Adipose tissue (tissue), 3 donors: ENCODE measurements around the gene ZSWIM5. TPM values are rescaled to one million over a fixed set of nuclear protein-coding genes. Genes with fewer than 3 reads are reported as not detected.
"Not testable (repeated sequence)": the region's sequence is repeated elsewhere in the genome, so short reads cannot be mapped to it uniquely, and the experiment has no call there.

Experiments
- H3K27ac ChIP-seq: one replicate; pipeline ENCODE4 v1.5.1; 2013; ENCODE audit warnings: low read depth, low read length
- WGBS, 3 donors: extraction: QIAGEN DNeasy Blood & Tissue Kit; methylation state at CpG; one replicate each; pipeline ENCODE4 v1.1.7; 2013; 5-methylcytosine and 5-hydroxymethylcytosine counted together
- polyA plus RNA-seq, 3 donors: library from polyadenylated mRNA; stranded (reverse); fragments of 200-250 nt; gene quantifications; one replicate each; pipeline ENCODE4 v1.2.3, GENCODE V29; 2013
- donor health status: healthy with polysubstance abuse.
- donor health status: Bipolar disorder and iron deficiency.
- donor health status: healthy.

ZSWIM5 gene
- polyA plus RNA-seq, 3 donors: 0.45 to 1.5 (median 0.51) TPM

DNA sequence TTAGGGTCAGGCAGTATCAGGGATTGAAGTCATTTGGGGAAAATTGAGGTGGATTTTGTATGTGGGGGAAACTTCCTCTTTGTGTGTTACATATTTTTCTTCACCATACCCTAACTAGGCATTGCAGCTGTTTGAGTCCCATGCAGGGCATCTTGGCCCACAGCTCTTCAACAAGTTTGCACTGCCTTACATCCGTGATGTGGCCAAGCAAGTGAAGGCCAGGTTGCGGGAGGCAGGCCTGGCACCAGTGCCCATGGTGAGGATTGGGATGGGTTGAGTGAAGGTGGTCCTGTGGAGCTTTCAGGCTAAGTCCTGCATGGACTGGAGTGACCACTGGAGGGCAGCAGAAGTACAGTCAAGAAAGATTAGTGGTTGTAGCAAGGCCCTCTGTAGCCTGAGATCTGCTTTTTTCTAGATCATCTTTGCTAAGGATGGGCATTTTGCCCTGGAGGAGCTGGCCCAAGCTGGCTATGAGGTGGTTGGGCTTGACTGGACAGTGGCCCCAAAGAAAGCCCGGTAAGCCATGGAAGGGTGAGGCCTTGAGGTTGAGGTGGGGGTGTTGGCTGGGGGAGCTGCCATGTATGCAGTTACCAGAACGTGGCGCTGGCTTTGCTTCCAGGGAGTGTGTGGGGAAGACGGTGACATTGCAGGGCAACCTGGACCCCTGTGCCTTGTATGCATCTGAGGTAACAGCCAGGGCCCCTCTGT is 191.9 kb downstream of the ZSWIM5 start:
- H3K27ac ChIP-seq: no peak overlapping the region
- WGBS, 3 donors: 28 to 34% (median 31%) methylated on average over 6 of the region's 6 CpGs

DNA sequence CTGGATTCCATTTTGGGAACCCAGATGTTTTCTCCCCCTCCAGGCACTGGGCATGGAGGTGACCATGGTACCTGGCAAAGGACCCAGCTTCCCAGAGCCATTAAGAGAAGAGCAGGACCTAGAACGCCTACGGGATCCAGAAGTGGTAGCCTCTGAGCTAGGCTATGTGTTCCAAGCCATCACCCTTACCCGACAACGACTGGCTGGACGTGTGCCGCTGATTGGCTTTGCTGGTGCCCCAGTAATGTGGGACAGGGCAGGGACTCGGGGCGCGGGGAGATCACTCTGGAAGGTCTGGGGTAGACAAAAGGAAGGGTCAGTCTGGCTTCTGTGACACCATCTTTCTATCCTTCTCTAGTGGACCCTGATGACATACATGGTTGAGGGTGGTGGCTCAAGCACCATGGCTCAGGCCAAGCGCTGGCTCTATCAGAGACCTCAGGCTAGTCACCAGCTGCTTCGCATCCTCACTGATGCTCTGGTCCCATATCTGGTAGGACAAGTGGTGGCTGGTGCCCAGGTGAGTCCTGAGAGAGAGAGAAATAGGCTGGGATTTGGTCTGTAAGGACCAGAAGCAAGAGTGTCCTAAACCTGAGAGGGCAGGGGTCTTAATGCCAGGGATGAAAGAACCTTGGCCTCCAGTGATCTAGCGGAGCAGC is 192.7 kb downstream of the ZSWIM5 start:
- no peak overlapping the region for H3K27ac ChIP-seq
- 79 to 83% (median 80%) methylated on average over 12 of the region's 12 CpGs for WGBS, 3 donors

DNA sequence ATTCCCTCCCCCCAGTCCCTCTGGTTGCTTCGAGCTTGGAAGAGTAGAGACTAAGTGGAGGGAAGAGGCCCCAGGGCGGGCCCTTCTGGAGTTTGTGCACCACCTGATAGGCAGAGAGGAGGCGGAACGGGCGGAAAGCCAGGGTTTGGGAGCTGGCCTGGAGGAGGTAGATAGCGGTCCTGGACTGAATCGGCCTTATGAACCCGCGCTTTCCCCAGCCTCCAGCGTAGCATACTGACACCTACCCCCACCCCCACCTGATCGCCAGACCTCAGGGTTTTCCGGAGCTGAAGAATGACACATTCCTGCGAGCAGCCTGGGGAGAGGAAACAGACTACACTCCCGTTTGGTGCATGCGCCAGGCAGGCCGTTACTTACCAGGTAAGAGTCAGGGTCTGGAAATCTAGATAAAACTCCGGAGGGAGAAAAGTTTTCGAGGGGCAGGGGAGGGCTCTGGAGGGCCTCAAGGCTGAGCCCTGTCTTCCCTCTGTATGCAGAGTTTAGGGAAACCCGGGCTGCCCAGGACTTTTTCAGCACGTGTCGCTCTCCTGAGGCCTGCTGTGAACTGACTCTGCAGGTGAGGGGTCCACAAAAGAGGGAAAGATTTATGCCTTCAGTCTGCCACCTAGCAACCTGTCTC is 193.6 kb downstream of the ZSWIM5 start:
- no peak overlapping the region for H3K27ac ChIP-seq
- 4 to 6% (median 4%) methylated on average over 21 of the region's 21 CpGs for WGBS, 3 donors

DNA sequence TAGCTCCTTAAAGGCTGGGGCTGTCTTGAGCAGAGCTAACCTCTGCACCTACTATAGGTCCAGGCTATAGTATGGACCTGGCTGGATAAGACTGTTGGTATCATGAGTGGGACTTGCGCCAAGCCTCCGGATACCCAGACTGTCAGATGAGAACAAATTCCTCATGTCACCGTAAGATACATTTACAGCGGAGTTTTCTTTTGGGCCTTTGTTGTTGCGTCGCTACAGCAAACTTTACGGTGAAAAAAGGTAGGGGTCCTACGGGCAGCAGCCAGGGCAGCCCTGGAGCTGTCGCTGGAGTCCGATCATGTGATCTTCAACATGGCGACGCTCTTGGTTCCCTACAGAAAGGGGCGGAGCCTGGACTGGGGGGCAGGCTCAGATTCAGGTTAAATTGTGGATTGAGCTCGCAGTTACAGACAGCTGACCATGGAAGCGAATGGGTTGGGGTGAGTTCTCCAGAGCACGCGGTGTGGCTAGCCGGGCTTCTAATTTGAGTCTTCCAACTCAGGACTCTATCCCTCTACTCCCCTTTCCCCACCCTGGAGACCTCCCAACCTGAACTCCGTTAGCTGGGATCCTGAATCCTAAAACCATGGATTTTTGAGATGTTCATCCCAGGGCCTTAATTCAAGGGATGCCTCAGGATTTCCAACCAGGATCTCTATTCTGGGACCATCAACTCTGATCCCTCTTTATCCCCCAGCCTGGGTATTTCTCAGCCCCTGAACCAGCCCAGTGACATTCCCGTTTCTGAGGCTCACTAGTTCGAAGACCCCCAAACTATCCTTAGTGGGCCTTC is 194.4 kb downstream of the ZSWIM5 start, which contains the start of gene UROD:
UROD (plus strand) TSS at position 418 of the 802 bp plus-strand sequence; CDS start at position 430, 12 bp downstream.
- 1% methylated on average over 21 of the region's 21 CpGs for WGBS, 3 donors
- peak within 1 kb of the TSS; percentile 51 for H3K27ac ChIP-seq

DNA sequence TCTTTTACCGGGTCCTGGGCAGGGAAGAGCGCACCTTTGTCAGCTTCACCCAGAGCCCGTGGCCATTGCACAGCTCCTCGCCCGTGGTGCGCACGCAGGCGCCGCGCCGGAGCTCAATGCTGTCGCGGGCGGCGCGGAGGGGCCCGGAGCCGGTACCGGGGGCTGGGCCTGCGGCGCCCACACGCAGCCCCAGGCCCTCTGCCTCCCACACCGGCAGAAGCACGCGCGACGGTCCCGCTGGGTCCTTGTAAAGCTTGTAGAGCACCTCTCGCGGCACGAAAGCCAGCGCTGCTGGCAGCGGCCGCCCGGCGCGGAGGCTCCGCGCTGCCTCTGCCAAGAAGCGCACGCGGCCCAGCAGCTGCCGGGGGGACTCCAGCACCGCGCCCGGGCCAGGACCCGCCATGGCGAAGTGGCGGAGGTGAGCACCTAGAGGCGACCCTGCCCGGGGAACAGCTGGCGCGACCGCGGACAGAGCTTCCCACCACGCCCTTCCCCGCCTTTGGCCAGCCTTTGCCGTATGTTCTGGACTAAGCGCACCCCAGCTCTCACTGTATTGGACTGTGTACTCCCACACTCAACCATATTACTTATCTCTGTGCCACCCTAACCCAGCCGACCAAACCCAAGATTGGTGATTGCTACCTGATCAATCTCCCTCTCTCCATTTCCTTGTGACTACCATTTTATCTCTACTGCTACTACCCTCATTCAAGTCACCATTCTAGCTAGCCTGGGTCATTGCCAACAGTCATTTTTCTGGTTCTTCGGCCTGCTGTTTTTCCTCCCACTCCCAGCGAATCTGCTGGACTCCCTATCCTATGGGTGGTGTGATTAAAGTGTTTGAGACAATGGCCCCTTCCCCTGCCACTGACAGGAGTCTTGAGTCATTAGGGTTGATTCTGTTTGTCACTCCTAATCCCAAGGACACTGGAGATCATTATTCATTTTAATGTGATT is 195.3 kb downstream of the ZSWIM5 start, which contains the start of gene HECTD3:
HECTD3 (minus strand) TSS at position 470 of the 957 bp plus-strand sequence; CDS start at position 403, 67 bp downstream.
- 1 to 2% (median 1%) methylated on average over 53 to 62 of the region's 62 CpGs for WGBS, 3 donors
- peak within 1 kb of the TSS; percentile 51 for H3K27ac ChIP-seq

DNA sequence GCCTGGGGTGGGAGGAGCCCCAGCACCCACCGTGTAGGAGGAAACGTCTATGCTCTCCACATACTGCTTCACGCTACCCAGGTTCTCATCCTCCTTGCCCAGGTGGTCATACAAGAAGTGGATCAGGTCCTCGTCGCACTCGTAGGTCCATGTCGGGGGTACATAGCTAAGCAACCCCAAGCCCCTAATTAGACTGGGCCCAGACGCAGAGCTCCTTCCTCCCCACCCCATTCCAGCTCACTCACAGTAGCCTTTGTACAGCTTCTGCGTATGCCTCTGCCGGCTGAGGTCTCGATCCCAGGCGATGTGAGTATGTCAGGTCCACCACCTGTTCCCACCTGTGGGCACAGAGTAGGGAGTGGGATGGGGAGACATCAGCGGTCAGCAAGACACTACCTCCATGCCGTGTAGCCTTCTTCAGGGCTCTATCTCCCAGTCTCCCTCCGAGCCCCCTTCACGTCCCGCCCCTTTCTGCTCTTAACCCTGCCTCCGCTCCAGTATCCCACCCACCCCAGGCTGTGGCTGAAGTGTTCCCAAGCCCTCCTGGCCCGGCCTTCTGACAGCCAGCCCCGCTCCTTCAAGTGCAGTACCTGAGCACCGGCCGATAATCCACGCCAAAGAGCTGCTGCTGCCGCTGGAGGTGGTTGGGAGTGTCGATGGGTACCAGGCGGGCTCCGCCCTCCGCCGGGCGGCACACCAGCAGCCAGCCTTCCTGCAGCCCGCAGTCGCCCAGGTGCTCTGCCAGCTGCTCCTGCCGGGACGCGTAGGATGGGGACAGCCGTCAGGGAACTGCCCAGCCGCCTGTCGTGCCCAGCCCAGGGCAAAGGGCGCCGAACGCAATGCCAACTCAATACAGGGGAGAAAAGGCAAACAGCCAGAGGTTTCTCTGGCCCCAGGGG is 196.2 kb downstream of the ZSWIM5 start:
- H3K27ac ChIP-seq: no peak overlapping the region
- WGBS, 3 donors: 18 to 21% (median 21%) methylated on average over 38 to 41 of the region's 41 CpGs

DNA sequence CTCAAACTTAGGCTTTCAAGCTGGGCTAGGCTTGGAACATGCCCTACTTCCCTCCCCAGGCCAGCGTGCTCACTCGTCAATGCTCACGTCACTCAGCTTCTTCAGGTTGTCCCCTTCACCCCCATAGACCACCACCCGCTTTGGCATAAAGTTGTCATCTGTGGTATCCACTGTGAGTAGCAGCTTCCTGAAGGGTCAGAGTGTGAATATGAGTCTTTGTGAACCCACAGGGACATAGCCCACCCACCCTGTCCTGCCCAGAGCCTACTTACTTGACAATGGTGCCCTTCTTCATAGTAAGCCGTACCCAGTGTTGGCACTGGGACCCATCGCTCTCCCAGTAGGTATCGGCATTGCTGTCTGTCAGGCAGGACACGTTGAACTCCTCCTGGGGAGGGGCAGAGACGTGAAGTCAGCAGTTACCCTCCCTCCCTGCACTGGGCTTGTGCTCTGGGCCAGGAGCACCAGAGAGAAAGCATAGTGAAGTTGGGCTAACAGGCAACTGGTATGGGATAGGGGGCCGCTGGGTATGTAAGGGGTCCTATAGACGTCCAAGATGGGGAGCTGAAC is 197.0 kb downstream of the ZSWIM5 start:
- 86 to 94% (median 91%) methylated on average over 11 of the region's 11 CpGs for WGBS, 3 donors
- no peak overlapping the region for H3K27ac ChIP-seq

DNA sequence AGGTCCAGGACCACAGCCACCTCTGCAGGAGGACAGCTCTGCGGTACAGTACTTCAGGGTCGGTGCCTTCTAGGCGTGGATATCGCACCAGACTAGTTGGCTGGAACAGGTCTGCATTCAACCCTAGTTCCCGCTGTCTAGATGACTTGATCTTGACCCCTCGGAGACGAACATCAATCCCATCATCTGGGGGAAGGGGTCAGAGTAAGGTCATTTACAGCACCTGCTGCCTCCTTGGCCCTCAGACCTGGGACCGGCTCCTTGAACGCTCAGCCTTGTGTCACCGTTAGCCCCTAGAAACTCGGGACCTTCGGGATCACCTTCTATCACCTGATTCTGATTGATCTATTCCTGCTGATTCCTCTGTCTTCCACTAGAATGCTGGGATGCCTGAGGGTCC is 197.9 kb downstream of the ZSWIM5 start:
- WGBS, 3 donors: 91 to 94% (median 92%) methylated on average over 12 of the region's 12 CpGs

DNA sequence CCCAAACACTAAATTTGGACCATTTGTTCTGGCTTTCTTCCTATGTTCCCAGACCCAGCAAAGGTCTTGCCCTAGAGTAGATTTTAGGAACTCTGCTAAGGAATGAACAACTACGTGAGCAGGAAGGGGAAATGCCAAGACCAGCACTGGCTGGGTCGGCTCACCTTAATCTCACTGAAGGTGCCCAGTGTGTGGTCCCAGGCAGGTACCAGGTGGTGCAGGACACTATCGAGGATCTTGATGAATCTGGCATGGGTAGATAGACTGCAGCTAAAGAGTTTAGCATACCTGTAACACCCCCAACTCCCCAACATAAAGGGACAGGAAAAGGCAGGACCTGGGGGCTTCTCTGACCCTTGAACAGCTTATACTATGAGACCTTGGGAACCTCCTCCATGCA is 198.3 kb downstream of the ZSWIM5 start:
- H3K27ac ChIP-seq: no peak overlapping the region
- 87 to 92% (median 88%) methylated on average over 3 of the region's 3 CpGs for WGBS, 3 donors

More for the DNA sequence above, 197.9 kb downstream of the ZSWIM5 start:
- no peak overlapping the region for H3K27ac ChIP-seq

DNA sequence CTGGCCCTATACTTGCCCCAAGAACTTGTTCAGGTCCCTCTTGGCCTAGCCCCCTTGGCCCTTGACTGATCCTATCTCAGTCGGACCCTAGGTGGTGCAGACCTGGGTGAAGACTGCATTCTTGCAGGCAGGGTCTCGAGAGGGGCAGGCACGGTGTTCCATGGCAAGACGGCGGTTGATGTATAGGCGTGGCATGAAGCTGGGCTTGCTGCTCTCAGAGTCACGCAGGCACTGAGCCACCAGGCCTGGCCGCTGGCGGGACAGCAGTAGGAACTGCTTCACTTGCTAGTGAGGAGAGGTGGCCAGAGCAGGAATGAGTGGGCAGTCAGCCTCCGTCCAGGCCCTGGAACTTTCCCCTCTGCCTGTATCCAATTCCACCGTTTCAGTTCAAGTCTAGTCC is 199.1 kb downstream of the ZSWIM5 start:
- no peak overlapping the region for H3K27ac ChIP-seq
- whole genome bisulfite sequencing, 3 donors: 83 to 88% (median 84%) methylated on average over 11 of the region's 11 CpGs

DNA sequence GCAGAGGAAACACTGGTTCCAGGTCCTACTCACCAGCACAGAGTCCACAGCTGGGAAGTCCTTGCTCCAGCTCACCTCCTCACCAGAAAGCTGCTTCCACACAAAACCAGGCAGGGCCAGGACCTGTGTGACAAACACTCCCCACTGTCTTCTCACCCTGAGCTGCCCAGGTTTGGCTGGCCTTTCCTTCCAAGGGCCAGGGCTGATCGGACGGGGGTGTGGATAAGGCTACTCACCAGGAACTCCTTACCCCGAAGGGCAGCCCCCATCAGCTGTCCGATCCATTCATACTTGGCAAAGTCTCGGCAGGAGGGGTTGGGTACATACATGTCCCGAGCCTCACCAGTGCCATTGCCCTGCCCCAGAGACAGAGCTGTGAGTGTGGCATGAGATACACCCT is 200.6 kb downstream of the ZSWIM5 start:
- H3K27ac ChIP-seq: no peak overlapping the region
- 80 to 92% (median 84%) methylated on average over 6 of the region's 6 CpGs for WGBS, 3 donors

DNA sequence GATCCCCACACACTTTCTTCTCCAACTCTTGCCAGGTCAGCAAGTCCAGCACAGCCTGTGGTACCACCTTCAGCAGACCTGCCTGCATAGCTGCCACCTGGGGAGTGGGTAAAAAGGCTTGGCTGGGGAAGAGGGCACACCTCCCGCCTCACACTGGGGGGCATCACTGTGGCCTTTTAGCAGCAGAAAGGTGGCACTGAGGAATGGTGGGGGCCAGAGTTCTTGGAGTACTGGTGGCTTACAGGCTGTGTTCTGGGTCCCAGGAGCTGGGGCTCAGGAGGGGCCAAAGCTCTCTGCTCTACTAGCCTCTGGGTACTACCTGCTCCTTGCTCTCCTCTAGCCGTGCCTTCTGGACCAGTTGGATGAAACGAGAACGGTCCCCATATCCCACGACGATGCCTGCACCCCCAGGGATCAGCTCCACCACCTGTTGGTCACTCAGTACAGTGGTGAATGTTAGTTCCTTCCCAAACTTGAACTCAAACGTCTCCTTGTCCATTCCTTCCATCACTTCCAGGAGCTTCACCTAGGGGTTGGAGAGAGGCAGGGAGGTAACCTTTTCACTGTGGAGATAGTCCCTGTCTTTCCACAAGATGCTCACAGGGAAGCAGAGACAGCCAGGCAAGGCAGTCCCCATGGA is 202.0 kb downstream of the ZSWIM5 start:
- WGBS, 3 donors: 82 to 93% (median 84%) methylated on average over 7 of the region's 7 CpGs
- H3K27ac ChIP-seq: no peak overlapping the region

DNA sequence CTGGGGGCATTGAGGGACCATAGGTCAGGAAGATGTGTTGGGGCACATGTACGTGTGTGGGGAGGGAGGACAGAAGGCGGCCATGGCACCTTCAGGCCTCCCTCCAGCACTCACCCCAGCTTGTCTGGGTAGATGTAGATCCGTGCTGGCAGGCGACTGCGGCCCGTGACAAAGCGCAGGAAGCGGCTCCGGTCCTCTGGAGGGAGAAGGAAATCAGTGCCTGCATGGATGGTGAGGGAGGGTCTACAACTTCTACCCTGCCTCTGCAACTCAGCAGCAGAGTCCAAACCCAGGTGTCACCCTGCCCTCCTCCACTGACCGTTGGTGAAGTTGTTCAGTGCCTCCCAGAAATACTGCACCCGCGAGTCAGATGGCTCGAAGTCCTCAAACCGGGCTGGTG is 202.7 kb downstream of the ZSWIM5 start:
- 92 to 95% (median 94%) methylated on average over 14 of the region's 14 CpGs for WGBS, 3 donors
- no peak overlapping the region for H3K27ac ChIP-seq

DNA sequence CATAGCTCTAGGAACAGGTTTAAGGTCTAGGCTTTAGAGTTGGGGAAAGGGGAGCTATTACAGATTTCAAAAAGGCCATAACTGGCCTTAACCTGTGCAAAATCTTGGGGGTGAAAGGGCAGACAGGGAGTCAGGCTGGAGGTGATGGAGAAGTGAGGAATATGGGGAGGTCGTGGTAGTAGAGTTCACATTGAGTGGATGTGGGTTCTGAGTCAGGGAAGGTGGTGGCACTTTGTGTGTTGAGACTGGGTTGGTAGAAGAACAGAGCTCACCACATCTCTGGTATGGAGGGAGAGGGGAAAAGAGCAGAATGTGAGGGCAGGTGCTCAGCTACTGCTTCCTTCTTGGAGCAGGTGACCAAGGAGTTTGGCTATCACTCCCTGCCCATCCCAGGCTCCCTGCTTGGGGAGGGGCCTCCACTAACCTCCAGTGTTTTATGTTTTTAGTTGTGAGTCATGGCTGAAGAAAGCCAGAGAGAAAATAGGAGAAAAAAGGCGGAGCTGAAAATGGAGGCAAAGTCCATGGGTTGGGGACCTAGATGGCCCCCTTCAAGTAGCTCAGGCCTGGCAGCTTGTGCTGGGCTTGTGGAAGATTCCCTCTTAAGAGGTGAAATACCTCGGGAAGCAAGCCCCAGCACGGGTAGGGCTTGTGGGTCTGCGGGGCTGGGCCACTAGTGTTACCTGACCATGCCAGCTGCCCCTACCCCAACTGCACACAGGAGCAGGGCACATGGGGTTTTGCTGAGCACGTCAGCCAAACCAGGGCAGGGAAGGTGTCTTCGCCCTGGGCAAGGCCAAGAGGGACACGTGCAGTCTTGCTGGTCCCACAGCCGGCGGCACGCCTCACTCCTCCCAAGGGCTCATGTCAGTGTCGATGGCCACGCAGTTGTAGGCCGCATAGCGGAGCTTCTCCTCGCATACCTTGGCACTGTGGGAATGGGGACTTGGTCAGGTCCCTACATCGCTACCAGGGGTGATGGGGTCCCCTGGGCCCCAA is 203.5 kb downstream of the ZSWIM5 start:
- no peak overlapping the region for H3K27ac ChIP-seq
- WGBS, 3 donors: 93% methylated on average over 17 of the region's 17 CpGs

DNA sequence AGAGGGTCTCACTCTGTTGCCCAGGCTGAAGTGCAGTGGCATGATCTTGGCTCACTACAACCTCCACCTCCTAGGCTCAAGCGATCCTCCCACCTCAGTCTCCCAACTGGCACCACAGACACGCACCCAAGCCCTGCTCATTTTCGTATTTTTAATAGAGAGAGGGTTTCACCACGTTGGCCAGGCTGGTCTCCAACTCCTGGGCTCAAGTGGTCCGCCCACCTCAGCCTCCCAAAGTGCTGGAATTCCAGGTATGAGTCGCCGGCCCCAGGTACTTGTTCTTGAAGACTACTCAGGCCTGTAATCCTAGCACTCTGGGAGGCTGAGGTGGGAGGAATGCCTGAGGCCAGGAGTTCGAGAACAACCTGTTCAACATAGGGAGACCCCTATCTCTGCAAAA is 204.8 kb downstream of the ZSWIM5 start:
- H3K27ac ChIP-seq: not testable (repeated sequence)
- WGBS, 3 donors: 87 to 89% (median 88%) methylated on average over 8 of the region's 8 CpGs
